ENCODE results near the gene KCNC3.

DNA sequence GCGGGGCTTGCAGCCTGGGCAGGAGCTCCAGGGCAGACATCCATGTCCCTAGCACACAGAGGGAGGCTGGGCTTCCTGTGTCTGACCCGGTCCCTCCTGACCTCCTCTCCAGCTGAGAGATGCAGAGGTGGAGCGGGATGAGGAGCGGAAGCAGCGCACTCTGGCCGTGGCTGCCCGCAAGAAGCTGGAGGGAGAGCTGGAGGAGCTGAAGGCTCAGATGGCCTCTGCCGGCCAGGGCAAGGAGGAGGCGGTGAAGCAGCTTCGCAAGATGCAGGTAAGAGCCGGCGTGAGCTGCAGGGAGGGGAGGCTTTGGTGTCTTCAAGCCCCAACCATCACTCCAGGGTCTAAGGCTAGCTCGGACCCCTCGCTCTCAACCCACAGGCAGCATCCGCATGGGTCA is 38.4 kb downstream of the KCNC3 start:
- no peak for TF ChIP-seq POLR2A (IDR thresholded peaks at IDR 0.05; ENCODE audit: extremely low read depth, insufficient read length)
- TF ChIP-seq CTCF (IDR thresholded peaks at IDR 0.05; ENCODE audit: low read depth, low read length): no peak
- no peak for TF ChIP-seq MYC (IDR thresholded peaks at IDR 0.05; ENCODE audit: low read depth, low read length)
- TF ChIP-seq, protein P1, sequence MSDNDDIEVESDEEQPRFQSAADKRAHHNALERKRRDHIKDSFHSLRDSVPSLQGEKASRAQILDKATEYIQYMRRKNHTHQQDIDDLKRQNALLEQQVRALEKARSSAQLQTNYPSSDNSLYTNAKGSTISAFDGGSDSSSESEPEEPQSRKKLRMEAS (IDR thresholded peaks at IDR 0.05; ENCODE audit: low read depth, low read length): no peak
